Uterus (tissue), 2 donors: ENCODE data around the gene FMC1.

Source experiments
- POLR2A ChIP-seq, 2 donors: fragments of 450-650 bp; IDR thresholded peaks; one replicate each; pipeline ENCODE4 v1.6.1; 2016; ENCODE audit warnings: antibody characterized with exemption in 2 of 2, mild to moderate bottlenecking in 1 of 2, moderate library complexity in 1 of 2
- TF ChIP-seq, protein P1 (sequence below), 4 experiments: fragments of 200-600 bp in 2 of 4; fragments of 450-650 bp in 2 of 4; sonication (generic) in 2 of 4; IDR thresholded peaks; one replicate each; pipeline ENCODE4 v1.5.1; 2016 to 2019; ENCODE audit warnings: antibody characterized with exemption in 4 of 4, mild to moderate bottlenecking in 2 of 4, moderate library complexity in 1 of 4

DNA sequence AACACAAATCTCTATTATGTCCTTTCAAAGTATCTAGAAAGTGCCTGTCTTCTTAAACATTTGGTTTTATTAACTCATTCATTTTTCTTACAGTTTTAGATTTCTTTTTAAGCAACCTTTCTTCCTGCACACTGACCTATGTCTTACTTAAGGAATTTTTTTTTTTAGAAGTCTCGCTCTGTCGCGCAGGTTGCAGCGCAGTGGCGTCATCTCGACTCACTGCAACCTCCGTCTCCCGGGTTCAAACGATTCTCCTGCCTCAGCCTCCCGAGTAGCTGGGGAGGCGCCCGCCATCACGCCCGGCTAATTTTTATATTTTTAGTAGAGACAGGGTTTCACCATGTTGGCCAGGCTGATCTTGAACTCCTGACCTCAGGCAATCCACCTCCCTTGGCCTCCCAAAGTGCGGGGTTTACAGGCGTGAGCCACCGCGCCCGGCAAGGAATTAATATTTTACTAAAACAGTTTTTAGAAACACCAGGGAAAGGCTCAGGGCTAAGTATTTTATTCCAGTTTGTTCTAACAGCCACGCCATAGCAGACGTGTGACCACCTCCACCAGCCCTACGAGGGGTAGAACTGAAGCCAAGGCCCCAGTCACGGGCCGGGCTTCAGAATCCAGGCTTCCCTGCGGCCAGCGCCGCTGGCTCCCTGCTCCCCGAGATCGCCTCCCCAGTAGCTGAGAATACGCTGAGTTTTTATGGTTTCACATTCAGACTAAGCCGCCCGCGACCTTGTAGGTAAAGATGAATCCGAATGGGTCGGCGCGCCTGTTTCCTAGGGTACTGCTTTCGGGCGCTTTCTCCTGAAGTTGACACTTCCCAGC, 17.6 kb downstream of the FMC1 start:
- TF ChIP-seq, protein P1, sequence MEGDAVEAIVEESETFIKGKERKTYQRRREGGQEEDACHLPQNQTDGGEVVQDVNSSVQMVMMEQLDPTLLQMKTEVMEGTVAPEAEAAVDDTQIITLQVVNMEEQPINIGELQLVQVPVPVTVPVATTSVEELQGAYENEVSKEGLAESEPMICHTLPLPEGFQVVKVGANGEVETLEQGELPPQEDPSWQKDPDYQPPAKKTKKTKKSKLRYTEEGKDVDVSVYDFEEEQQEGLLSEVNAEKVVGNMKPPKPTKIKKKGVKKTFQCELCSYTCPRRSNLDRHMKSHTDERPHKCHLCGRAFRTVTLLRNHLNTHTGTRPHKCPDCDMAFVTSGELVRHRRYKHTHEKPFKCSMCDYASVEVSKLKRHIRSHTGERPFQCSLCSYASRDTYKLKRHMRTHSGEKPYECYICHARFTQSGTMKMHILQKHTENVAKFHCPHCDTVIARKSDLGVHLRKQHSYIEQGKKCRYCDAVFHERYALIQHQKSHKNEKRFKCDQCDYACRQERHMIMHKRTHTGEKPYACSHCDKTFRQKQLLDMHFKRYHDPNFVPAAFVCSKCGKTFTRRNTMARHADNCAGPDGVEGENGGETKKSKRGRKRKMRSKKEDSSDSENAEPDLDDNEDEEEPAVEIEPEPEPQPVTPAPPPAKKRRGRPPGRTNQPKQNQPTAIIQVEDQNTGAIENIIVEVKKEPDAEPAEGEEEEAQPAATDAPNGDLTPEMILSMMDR (IDR thresholded peaks at IDR 0.05), result no peak
- TF ChIP-seq POLR2A (IDR thresholded peaks at IDR 0.05), result no peak
